A549 (cell line): ENCODE measurements around the gene NIBAN1. TPM values are rescaled to one million over a fixed set of nuclear protein-coding genes. Genes with fewer than 3 reads are reported as not detected.

Source experiments
- ATAC-seq, 2 experiments: fragments of 200-7000 bp in 1 of 2; fragments of >200 bp in 1 of 2; cut with Nextera tagmentation in 1 of 2; cut with Tn5 transposase in 1 of 2; 3 replicates each; pipeline versions ENCODE4 v1.8.0 to v1.9.1; 2018 to 2020; ENCODE audit warnings: mild to moderate bottlenecking in 1 of 2, moderate library complexity in 1 of 2
- CTCF ChIA-PET: fragments of 300-600 bp; sonication (Branson Sonifier 250); formaldehyde crosslinking; extraction: SDS; loops from one replicate; lab custom pipeline; 2021; ENCODE audit warnings: antibody characterized with exemption, inconsistent platforms; lab: Yijun Ruan, JAX
- POLR2A ChIA-PET: fragments of 350-600 bp; formaldehyde crosslinking; extraction: SDS; loops from one replicate; lab custom pipeline; 2021; ENCODE audit warnings: antibody characterized with exemption, inconsistent platforms; lab: Yijun Ruan, JAX
- DNase-seq, 2 experiments: peaks; one replicate each; pipeline versions ENCODE4 v3.0.0 to v3.0.0-alpha.2; 2011 to 2016; ENCODE audit warnings: low read depth in 1 of 2, low spot score in 1 of 2
- FAIRE-seq: peaks from 2 replicates; lab custom pipeline; 2011; peaks lifted over from hg19 to GRCh38; lab: Jason Lieb, UNC
- H3K27ac ChIP-seq, 2 experiments: fragments of >200 bp; sonication (Bioruptor Twin); formaldehyde crosslinking; 3 replicates each; pipeline ENCODE4 v1.5.1; 2016 to 2017
- H3K4me1 ChIP-seq: fragments of >200 bp; sonication (Bioruptor Twin); formaldehyde crosslinking; 3 replicates; pipeline ENCODE4 v1.6.1; 2016
- H3K4me2 ChIP-seq: fragments of >200 bp; sonication (Bioruptor Twin); formaldehyde crosslinking; 3 replicates; pipeline ENCODE4 v1.6.1; 2016
- H3K4me3 ChIP-seq: fragments of >200 bp; sonication (Bioruptor Twin); formaldehyde crosslinking; 3 replicates; pipeline ENCODE4 v1.5.1; 2016
- H3K9me3 ChIP-seq: fragments of >200 bp; sonication (Bioruptor Twin); formaldehyde crosslinking; 3 replicates; pipeline ENCODE4 v1.6.1; 2016
- BCL3 ChIP-seq: fragments of >200 bp; sonication (Bioruptor Twin); formaldehyde crosslinking; IDR thresholded peaks from 3 replicates; pipeline ENCODE4 v1.6.1; 2016
- BHLHE40 ChIP-seq: IDR thresholded peaks from 2 replicates; pipeline ENCODE4 v1.6.1; 2012; ENCODE audit warnings: low read depth, low read length, inconsistent platforms
- CBX2 ChIP-seq: fragments of 200-600 bp; sonication (generic); IDR thresholded peaks from 2 replicates; pipeline ENCODE4 v1.6.1; 2016; ENCODE audit warnings: low read depth, mild to moderate bottlenecking, borderline replicate concordance
- CBX8 ChIP-seq: fragments of 200-600 bp; sonication (generic); IDR thresholded peaks from 2 replicates; pipeline ENCODE4 v1.6.1; 2016
- CEBPB ChIP-seq, 2 experiments: fragments of >200 bp in 1 of 2; sonication (Bioruptor Twin) in 1 of 2; formaldehyde crosslinking in 1 of 2; IDR thresholded peaks; 2 replicates each; pipeline ENCODE4 v1.6.1; 2012 to 2016
- EHF ChIP-seq: fragments of 250-450 bp; sonication (Bioruptor Pico); IDR thresholded peaks from 2 replicates; pipeline ENCODE4 v1.5.0; 2020; ENCODE audit warnings: mild to moderate bottlenecking
- FOSL2 ChIP-seq, 2 experiments: fragments of 450-650 bp in 1 of 2; fragments of >200 bp in 1 of 2; sonication (Bioruptor Twin) in 1 of 2; formaldehyde crosslinking; IDR thresholded peaks; 2 replicates each; pipeline versions ENCODE4 v1.5.0 to v1.6.1; 2016 to 2020; ENCODE audit warnings: mild to moderate bottlenecking in 1 of 2, moderate library complexity in 1 of 2
- GATA3 ChIP-seq: IDR thresholded peaks from 2 replicates; pipeline ENCODE4 v1.6.1; 2012; ENCODE audit warnings: borderline replicate concordance
- HDAC2 ChIP-seq: fragments of 200-600 bp; sonication (generic); IDR thresholded peaks from 2 replicates; pipeline ENCODE4 v1.6.1; 2016
- HEYL ChIP-seq: fragments of 250-450 bp; sonication (Bioruptor Pico); IDR thresholded peaks from 2 replicates; pipeline ENCODE4 v1.8.0; 2021; ENCODE audit warnings: mild to moderate bottlenecking, moderate library complexity
- HOXA7 ChIP-seq: fragments of 250-450 bp; sonication (Bioruptor Pico); IDR thresholded peaks from 2 replicates; pipeline ENCODE4 v1.5.0; 2020; ENCODE audit warnings: mild to moderate bottlenecking, moderate library complexity
- JUNB ChIP-seq: fragments of >200 bp; sonication (Bioruptor Twin); formaldehyde crosslinking; IDR thresholded peaks from 2 replicates; pipeline ENCODE4 v1.6.1; 2016
- KDM5A ChIP-seq: fragments of 200-600 bp; sonication (generic); IDR thresholded peaks from 2 replicates; pipeline ENCODE4 v1.6.1; 2016; ENCODE audit warnings: antibody characterized with exemption, mild to moderate bottlenecking
- MAFK ChIP-seq: fragments of 450-650 bp; IDR thresholded peaks from 2 replicates; pipeline ENCODE4 v1.6.1; 2014; ENCODE audit not compliant: partially characterized antibody
- MYC ChIP-seq: IDR thresholded peaks from 2 replicates; pipeline ENCODE4 v1.6.1; 2012; ENCODE audit warnings: mild to moderate bottlenecking, inconsistent platforms, low read length, improper control_type of control experiment, borderline replicate concordance
- NFE2L2 ChIP-seq: fragments of 150-350 bp; conservative IDR thresholded peaks from 2 replicates; pipeline ENCODE4 v1.6.1; 2014; ENCODE audit warnings: low read length
- NR3C1 ChIP-seq: fragments of >200 bp; sonication (Bioruptor Twin); formaldehyde crosslinking; IDR thresholded peaks from 3 replicates; pipeline ENCODE4 v1.6.1; 2017
- POLR2A ChIP-seq: IDR thresholded peaks from 2 replicates; pipeline ENCODE4 v1.6.1; 2012; ENCODE audit warnings: mild to moderate bottlenecking, low read length
- RNF2 ChIP-seq: fragments of 200-600 bp; sonication (generic); IDR thresholded peaks from 2 replicates; pipeline ENCODE4 v1.6.1; 2016; ENCODE audit warnings: low read depth, mild to moderate bottlenecking, antibody characterized with exemption, moderate library complexity, borderline replicate concordance
- SMC3 ChIP-seq: fragments of >200 bp; sonication (Bioruptor Twin); formaldehyde crosslinking; IDR thresholded peaks from 3 replicates; pipeline ENCODE4 v1.6.1; 2018; ENCODE audit warnings: inconsistent platforms
- USF2 ChIP-seq: fragments of 450-650 bp; IDR thresholded peaks from 2 replicates; pipeline ENCODE4 v1.6.1; 2014; ENCODE audit warnings: antibody characterized with exemption
- ZNF302 ChIP-seq: fragments of 250-450 bp; sonication (Bioruptor Pico); IDR thresholded peaks from 2 replicates; pipeline ENCODE4 v1.9.0; 2021; ENCODE audit warnings: inconsistent platforms, mild to moderate bottlenecking, moderate library complexity
- WGBS: methylation state at CpG from one replicate; pipeline ENCODE4 v1.1.6; 2017; ENCODE audit errors: missing lambda C conversion rate; 5-methylcytosine and 5-hydroxymethylcytosine counted together
- polyA plus RNA-seq, 4 experiments: library from polyadenylated mRNA; depleted of rRNA in 3 of 4; stranded (reverse); fragments of >200 nt; fragmentation: RNase III in 1 of 4; extraction: RNeasy Plus Mini Kit Qiagen cat#74134 plus additional on column Dnase treatment in 1 of 4; gene quantifications; 2 replicates in 3 of 4; 3 replicates in 1 of 4; pipeline ENCODE4 v1.2.3, GENCODE V29; 2011 to 2017
- TF ChIP-seq, protein P1 (sequence below): IDR thresholded peaks from 2 replicates; pipeline ENCODE4 v1.6.1; 2012
- TF ChIP-seq, protein P2 (sequence below): fragments of >200 bp; sonication (Bioruptor Twin); formaldehyde crosslinking; IDR thresholded peaks from 2 replicates; pipeline ENCODE4 v1.6.1; 2016

The NIBAN1 gene
- polyA plus RNA-seq, 2 of the 4 experiments (the other 2 are of a cell fraction): 0.35 to 12.7 TPM

GRCh38 chr1:184943998-184944397 lies 30.3 kb downstream of the NIBAN1 start:
- ChIA-PET POLR2A (no interaction called here), CTCF (no interaction called here)
- Histone ChIP-seq H3K4me2 (no peak overlapping the region), H3K4me1 (no peaks in the 10 kb centered on the region), H3K27ac (no peak overlapping the region), H3K4me3 (no peak overlapping the region), H3K9me3 (no peaks in the 10 kb centered on the region)
- FAIRE-seq: no peak
- 53% methylated on average over 2 of the region's 2 CpGs for WGBS
- DNase-seq: no peak
- TF ChIP-seq HEYL (no peak), FOSL2 (IDR thresholded peaks at IDR 0.05) (no peak), FOSL2 (CRISPR knock-in tag; IDR thresholded peaks at IDR 0.05) (no peak), GATA3 (no peak), CBX8 (no peak), JUNB (no peak), HDAC2 (no peak), BCL3 (no peak), MYC (no peak), CEBPB (IDR thresholded peaks at IDR 0.05) (no peak)
- TF ChIP-seq, protein P1, sequence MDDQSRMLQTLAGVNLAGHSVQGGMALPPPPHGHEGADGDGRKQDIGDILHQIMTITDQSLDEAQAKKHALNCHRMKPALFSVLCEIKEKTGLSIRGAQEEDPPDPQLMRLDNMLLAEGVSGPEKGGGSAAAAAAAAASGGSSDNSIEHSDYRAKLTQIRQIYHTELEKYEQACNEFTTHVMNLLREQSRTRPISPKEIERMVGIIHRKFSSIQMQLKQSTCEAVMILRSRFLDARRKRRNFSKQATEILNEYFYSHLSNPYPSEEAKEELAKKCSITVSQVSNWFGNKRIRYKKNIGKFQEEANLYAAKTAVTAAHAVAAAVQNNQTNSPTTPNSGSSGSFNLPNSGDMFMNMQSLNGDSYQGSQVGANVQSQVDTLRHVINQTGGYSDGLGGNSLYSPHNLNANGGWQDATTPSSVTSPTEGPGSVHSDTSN: no peak
- ATAC-seq: no peak

- ChIA-PET CTCF (interaction anchor here (0.6 kb wide), 2 partner anchors 148 to 231 kb away, joined by 4 to 5 read pairs; no protein-coding TSS in a partner anchor), POLR2A (no interaction called here)
- Histone ChIP-seq H3K9me3 (no peaks in the 10 kb centered on the region), H3K27ac (no peak overlapping the region), H3K4me2 (no peak overlapping the region), H3K4me3 (no peak overlapping the region), H3K4me1 (no peaks in the 10 kb centered on the region)
- DNase-seq (no peak), FAIRE-seq (no peak), ATAC-seq (no peak)
- TF ChIP-seq ZNF302 (CRISPR knock-in tag) (no peak), BHLHE40 (no peak), RNF2 (no peak), KDM5A (no peak), CEBPB (IDR thresholded peaks at IDR 0.05) (no peak), MAFK (no peak), NFE2L2 (no peak), SMC3 (no peak), USF2 (no peak), HOXA7 (CRISPR knock-in tag) (no peak), NR3C1 (no peak), EHF (CRISPR knock-in tag) (no peak), POLR2A (no peak), CBX2 (no peak)
- TF ChIP-seq, protein P1: no peak
- TF ChIP-seq, protein P2, sequence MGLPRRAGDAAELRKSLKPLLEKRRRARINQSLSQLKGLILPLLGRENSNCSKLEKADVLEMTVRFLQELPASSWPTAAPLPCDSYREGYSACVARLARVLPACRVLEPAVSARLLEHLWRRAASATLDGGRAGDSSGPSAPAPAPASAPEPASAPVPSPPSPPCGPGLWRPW: no peak
- 66% methylated on average over 3 of the region's 3 CpGs for WGBS
These were observed 32.6 kb downstream of the NIBAN1 start for GRCh38 chr1:184941735-184942134.
